ENCODE data around the gene SLC34A3.

DNA sequence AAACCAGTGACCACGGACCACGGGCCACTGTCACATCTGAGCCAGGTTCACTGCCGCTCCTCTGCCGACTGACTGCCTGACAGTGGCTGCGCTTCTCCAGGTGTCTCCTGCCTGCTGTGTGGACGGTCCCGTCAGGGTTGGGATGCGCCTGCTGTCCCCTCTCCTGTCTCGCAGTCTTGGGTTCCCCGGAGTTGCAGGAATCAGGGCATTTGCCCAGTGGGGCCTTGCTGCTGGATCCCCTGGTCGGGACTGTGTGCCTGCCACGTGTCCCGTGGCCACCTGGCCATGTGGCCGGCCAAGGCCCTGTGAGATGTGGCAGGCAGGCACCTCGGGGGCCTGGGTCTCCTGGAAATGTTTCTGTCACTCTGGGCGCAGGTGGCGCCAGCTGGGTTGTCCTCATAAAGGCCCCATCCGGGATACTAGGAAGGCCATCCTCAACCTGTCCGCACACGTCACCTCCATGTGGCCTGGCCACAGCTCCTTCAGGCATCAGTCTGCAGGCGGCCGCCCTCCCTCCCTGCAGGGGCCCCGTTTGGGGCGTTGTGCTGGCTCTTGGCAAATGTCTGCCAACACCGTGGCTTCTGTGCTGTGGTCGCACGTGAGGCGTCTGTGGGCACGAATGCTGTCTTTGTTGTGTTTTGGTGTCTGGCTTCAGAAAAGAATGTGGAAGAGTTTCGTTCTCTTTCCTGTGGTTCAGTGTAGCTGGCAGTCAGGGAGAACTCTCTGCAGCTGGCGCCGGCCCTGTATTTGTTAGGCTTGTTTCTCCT is 40.4 kb downstream of the SLC34A3 start:
- TF ChIP-seq POLR2A (IDR thresholded peaks at IDR 0.05; ENCODE audit: low read depth, low read length) (no peak), EZH2 (IDR thresholded peaks at IDR 0.05; ENCODE audit: borderline replicate concordance, low read depth, low read length, severe bottlenecking) (no peak)
- TF ChIP-seq, protein P1, sequence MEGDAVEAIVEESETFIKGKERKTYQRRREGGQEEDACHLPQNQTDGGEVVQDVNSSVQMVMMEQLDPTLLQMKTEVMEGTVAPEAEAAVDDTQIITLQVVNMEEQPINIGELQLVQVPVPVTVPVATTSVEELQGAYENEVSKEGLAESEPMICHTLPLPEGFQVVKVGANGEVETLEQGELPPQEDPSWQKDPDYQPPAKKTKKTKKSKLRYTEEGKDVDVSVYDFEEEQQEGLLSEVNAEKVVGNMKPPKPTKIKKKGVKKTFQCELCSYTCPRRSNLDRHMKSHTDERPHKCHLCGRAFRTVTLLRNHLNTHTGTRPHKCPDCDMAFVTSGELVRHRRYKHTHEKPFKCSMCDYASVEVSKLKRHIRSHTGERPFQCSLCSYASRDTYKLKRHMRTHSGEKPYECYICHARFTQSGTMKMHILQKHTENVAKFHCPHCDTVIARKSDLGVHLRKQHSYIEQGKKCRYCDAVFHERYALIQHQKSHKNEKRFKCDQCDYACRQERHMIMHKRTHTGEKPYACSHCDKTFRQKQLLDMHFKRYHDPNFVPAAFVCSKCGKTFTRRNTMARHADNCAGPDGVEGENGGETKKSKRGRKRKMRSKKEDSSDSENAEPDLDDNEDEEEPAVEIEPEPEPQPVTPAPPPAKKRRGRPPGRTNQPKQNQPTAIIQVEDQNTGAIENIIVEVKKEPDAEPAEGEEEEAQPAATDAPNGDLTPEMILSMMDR (IDR thresholded peaks at IDR 0.05; ENCODE audit: extremely low read depth in 1 of 2, insufficient read depth in 1 of 2, low read depth in 1 of 2, low read length in 2 of 2), result no peak
